SK-N-SH (cell line): ENCODE measurements around the gene ARHGEF7. TPM values are rescaled to one million over a fixed set of nuclear protein-coding genes. Genes with fewer than 3 reads are reported as not detected.

ENCODE experiments used
- CTCF ChIA-PET: fragments of 300-600, 350-600 bp; formaldehyde crosslinking; extraction: SDS; loops from one replicate; lab custom pipeline; 2021; lab: Yijun Ruan, JAX
- POLR2A ChIA-PET: fragments of 350-600 bp; sonication (Branson Sonifier 250); formaldehyde crosslinking; extraction: SDS; loops from one replicate; lab custom pipeline; 2020; ENCODE audit warnings: antibody characterized with exemption, inconsistent platforms; lab: Yijun Ruan, JAX
- DNase-seq: peaks from one replicate; pipeline ENCODE4 v3.0.0; 2012
- H2AFZ ChIP-seq: fragments of 200-600 bp; sonication (generic); 2 replicates; pipeline ENCODE4 v1.8.1; 2016; ENCODE audit warnings: antibody characterized with exemption, mild to moderate bottlenecking, low read depth
- H3F3A ChIP-seq: fragments of 200-600 bp; sonication (generic); replicated peaks from 2 replicates; pipeline ENCODE3; 2016; ENCODE audit warnings: antibody characterized with exemption, mild to moderate bottlenecking; ENCODE audit not compliant: insufficient read depth
- H3K27ac ChIP-seq, 2 experiments: fragments of 200-500 bp in 1 of 2; fragments of 200-600 bp in 1 of 2; sonication (Bioruptor generic) in 1 of 2; sonication (generic), shearing (Covaris generic) in 1 of 2; 2 replicates each; pipeline versions ENCODE4 v1.5.1 to v1.6.1; 2014 to 2016; ENCODE audit warnings: low read depth in 2 of 2, inconsistent platforms in 1 of 2, low read length in 1 of 2, mild to moderate bottlenecking in 1 of 2, mixed read lengths in 1 of 2
- H3K27me3 ChIP-seq: fragments of 200-600 bp; sonication (generic), shearing (Covaris generic); 2 replicates; pipeline ENCODE4 v1.6.1; 2016; ENCODE audit warnings: mixed run types; ENCODE audit not compliant: insufficient read depth
- H3K36me3 ChIP-seq, 2 experiments: fragments of 200-500 bp in 1 of 2; fragments of 200-600 bp in 1 of 2; sonication (Bioruptor generic) in 1 of 2; sonication (generic) in 1 of 2; replicated peaks in 1 of 2; 2 replicates each; pipeline versions ENCODE3 to v1.5.1; 2014 to 2016; ENCODE audit warnings: low read length in 1 of 2, mild to moderate bottlenecking in 1 of 2; ENCODE audit not compliant: insufficient read depth in 2 of 2, control insufficient read depth in 1 of 2
- H3K4me1 ChIP-seq, 2 experiments: fragments of 200-500 bp in 1 of 2; fragments of 200-600 bp in 1 of 2; sonication (Bioruptor generic) in 1 of 2; sonication (generic), shearing (Covaris generic) in 1 of 2; 2 replicates each; pipeline versions ENCODE4 v1.5.1 to v1.6.1; 2014 to 2016; ENCODE audit warnings: low read depth in 1 of 2, low read length in 1 of 2, mixed run types in 1 of 2; ENCODE audit not compliant: insufficient read depth in 2 of 2, control insufficient read depth in 1 of 2
- H3K4me2 ChIP-seq: fragments of 200-600 bp; sonication (generic), shearing (Covaris generic); 2 replicates; pipeline ENCODE4 v1.6.1; 2017; ENCODE audit warnings: mixed run types
- H3K4me3 ChIP-seq, 2 experiments: fragments of 200-500 bp in 1 of 2; fragments of 200-600 bp in 1 of 2; sonication (Bioruptor generic) in 1 of 2; sonication (generic), shearing (Covaris generic) in 1 of 2; 2 replicates each; pipeline versions ENCODE4 v1.5.1 to v1.8.1; 2014 to 2016; ENCODE audit warnings: low read depth in 2 of 2, inconsistent platforms in 1 of 2, low read length in 1 of 2, mild to moderate bottlenecking in 1 of 2, mixed read lengths in 1 of 2, moderate library complexity in 1 of 2
- H3K79me2 ChIP-seq: fragments of 200-600 bp; sonication (generic); 2 replicates; pipeline ENCODE4 v1.8.1; 2017; ENCODE audit warnings: mild to moderate bottlenecking; ENCODE audit not compliant: insufficient read depth
- H3K9ac ChIP-seq: fragments of 200-600 bp; sonication (generic); 2 replicates; pipeline ENCODE4 v1.6.1; 2017; ENCODE audit warnings: mixed run types
- H3K9me2 ChIP-seq: fragments of 200-600 bp; sonication (generic); 2 replicates; pipeline ENCODE4 v1.6.1; 2017; ENCODE audit warnings: mixed run types
- H3K9me3 ChIP-seq: fragments of 200-600 bp; sonication (generic); 2 replicates; pipeline ENCODE4 v1.6.1; 2017; ENCODE audit warnings: mixed run types, mild to moderate bottlenecking, moderate library complexity
- H4K20me1 ChIP-seq: fragments of 200-600 bp; sonication (generic); 2 replicates; pipeline ENCODE4 v1.6.1; 2017; ENCODE audit warnings: mild to moderate bottlenecking, mixed run types; ENCODE audit not compliant: insufficient read depth
- CHD2 ChIP-seq: fragments of 150-350 bp; IDR thresholded peaks from 2 replicates; pipeline ENCODE4 v1.6.1; 2018; ENCODE audit warnings: low read length; ENCODE audit not compliant: partially characterized antibody
- CTCF ChIP-seq: fragments of 200-600 bp; sonication (generic); IDR thresholded peaks from 2 replicates; pipeline ENCODE4 v1.6.1; 2017; ENCODE audit warnings: antibody characterized with exemption, mild to moderate bottlenecking, moderate library complexity
- EP300 ChIP-seq, 2 experiments: IDR thresholded peaks; 2 replicates each; pipeline versions ENCODE4 v1.4.0 to v1.6.1; 2012; ENCODE audit warnings: borderline replicate concordance in 1 of 2, low read depth in 1 of 2, low read length in 1 of 2
- EZH2phosphoT487 ChIP-seq: fragments of 200-600 bp; sonication (generic); IDR thresholded peaks from 2 replicates; pipeline ENCODE4 v1.6.1; 2017; ENCODE audit warnings: low read depth, mixed run types, mild to moderate bottlenecking, antibody characterized with exemption, moderate library complexity, borderline replicate concordance
- FOXM1 ChIP-seq: IDR thresholded peaks from 2 replicates; pipeline ENCODE4 v1.4.0; 2012; ENCODE audit warnings: low read depth, mild to moderate bottlenecking
- IRF3 ChIP-seq: fragments of 150-350 bp; IDR thresholded peaks from 2 replicates; pipeline ENCODE4 v1.6.1; 2016; ENCODE audit warnings: mild to moderate bottlenecking, low read depth, low read length
- MAX ChIP-seq: IDR thresholded peaks from 2 replicates; pipeline ENCODE4 v1.4.0; 2012; ENCODE audit warnings: low read depth
- MEF2A ChIP-seq: IDR thresholded peaks from 2 replicates; pipeline ENCODE4 v1.4.0; 2012; ENCODE audit warnings: low read depth, borderline replicate concordance
- MXI1 ChIP-seq: IDR thresholded peaks from 2 replicates; pipeline ENCODE4 v1.6.1; 2012; ENCODE audit warnings: mild to moderate bottlenecking, low read depth, low read length, improper control_type of control experiment
- NFIC ChIP-seq: IDR thresholded peaks from 2 replicates; pipeline ENCODE4 v1.4.0; 2012; ENCODE audit warnings: borderline replicate concordance
- RAD21 ChIP-seq: IDR thresholded peaks from 2 replicates; pipeline ENCODE4 v1.6.1; 2012; ENCODE audit warnings: mild to moderate bottlenecking, low read length
- RCOR1 ChIP-seq: fragments of 150-350 bp; IDR thresholded peaks from 2 replicates; pipeline ENCODE4 v1.6.1; 2017; ENCODE audit warnings: antibody characterized with exemption, low read length
- REST ChIP-seq: IDR thresholded peaks from 2 replicates; pipeline ENCODE4 v1.6.1; 2012; ENCODE audit warnings: mild to moderate bottlenecking, low read depth, low read length, moderate library complexity
- RXRA ChIP-seq: IDR thresholded peaks from 2 replicates; pipeline ENCODE4 v1.4.0; 2012; ENCODE audit warnings: low read depth, mild to moderate bottlenecking, borderline replicate concordance
- SMC3 ChIP-seq: IDR thresholded peaks from 2 replicates; pipeline ENCODE4 v1.6.1; 2012; ENCODE audit warnings: low read depth, low read length, improper control_type of control experiment
- USF1 ChIP-seq: IDR thresholded peaks from 2 replicates; pipeline ENCODE4 v1.4.0; 2012; ENCODE audit warnings: low read depth, borderline replicate concordance
- USF2 ChIP-seq: fragments of 150-350 bp; IDR thresholded peaks from 2 replicates; pipeline ENCODE4 v1.6.1; 2017; ENCODE audit warnings: antibody characterized with exemption, low read length, low read depth, borderline replicate concordance
- YY1 ChIP-seq: IDR thresholded peaks from 2 replicates; pipeline ENCODE4 v1.4.0; 2012; ENCODE audit warnings: low read depth, mild to moderate bottlenecking
- WGBS: methylation state at CpG from one replicate; pipeline ENCODE4 v1.1.6; 2017; ENCODE audit warnings: low lambda C conversion rate; 5-methylcytosine and 5-hydroxymethylcytosine counted together
- polyA plus RNA-seq, 3 experiments: library from polyadenylated mRNA; depleted of rRNA; stranded (reverse); fragments of >200 nt; gene quantifications; 2 replicates each; pipeline ENCODE4 v1.2.3, GENCODE V29; 2012

Gene ARHGEF7
- polyA plus RNA-seq, 1 of the 3 experiments (the other 2 are of a cell fraction), result 21.6 TPM

- no peak overlapping the region for H3K4me3 ChIP-seq
- no peaks in the 10 kb centered on the region for H4K20me1 ChIP-seq
- TF ChIP-seq EP300 (IDR thresholded peaks at IDR 0.05; ENCODE audit: borderline replicate concordance in 1 of 2, low read depth in 1 of 2, low read length in 1 of 2) (no peak), SMC3 (no peak), MEF2A (no peak), NFIC (no peak), IRF3 (no peak), CHD2 (no peak), USF1 (no peak), MXI1 (no peak), YY1 (no peak), MAX (no peak), CTCF (no peak), RCOR1 (no peak), RXRA (no peak), USF2 (no peak), REST (no peak), FOXM1 (no peak), EZH2phosphoT487 (no peak), RAD21 (no peak)
- no peaks in the 10 kb centered on the region for H3K36me3 ChIP-seq
- H3K4me2 ChIP-seq, result no peak overlapping the region
- no peak overlapping the region for H3K9ac ChIP-seq
- no peak for DNase-seq
- no peak overlapping the region for H3K27ac ChIP-seq
- H3K4me1 ChIP-seq, result peaks cover 0 to 23% of the 10 kb centered on the region in 2 experiments; a peak in 1 of 4 replicates
- no peaks in the 10 kb centered on the region for H3K79me2 ChIP-seq
- WGBS, result 27% methylated on average over 2 of the region's 14 CpGs
- no peaks in the 10 kb centered on the region for H3F3A ChIP-seq
- peaks cover 66% of the 10 kb centered on the region for H3K27me3 ChIP-seq
- no peaks in the 10 kb centered on the region for H3K9me3 ChIP-seq
- ChIA-PET CTCF (interaction anchor here (1.1 kb wide), 1 partner anchor 257 kb away, joined by 3 read pairs; no protein-coding TSS in a partner anchor), POLR2A (no interaction called here)
- H2AFZ ChIP-seq, result no peak overlapping the region
- H3K9me2 ChIP-seq, result no peaks in the 10 kb centered on the region
Measured at GRCh38 chr13:111324736-111325135, 209.6 kb downstream of the ARHGEF7 start.
